ENCODE data around the gene OPCML. TPM values are rescaled to one million over a fixed set of nuclear protein-coding genes. Genes with fewer than 3 reads are reported as not detected.

Gene OPCML
- total RNA-seq, 1 experiment from 2014 or later, result not detected

GRCh38 chr11:132878111-132878510, 654.2 kb downstream of the OPCML start:
- H3K27ac ChIP-seq (ENCODE audit: low read length), result no peak overlapping the region
- H3K27me3 ChIP-seq (ENCODE audit: control insufficient read depth, insufficient read depth, low read length), result no peaks in the 10 kb centered on the region
- POLR2A ChIA-PET, result no interaction called here
- no TSS peak for BruUV-seq (replicated peaks)
- 0 out of 2 replicates have a peak, but pooled peaks cover 2% of the 10 kb centered on the region for H3K9me3 ChIP-seq (ENCODE audit: control insufficient read depth, insufficient read depth, low read depth, low read length)
- CTCF ChIA-PET, result no interaction called here
- TF ChIP-seq REST (IDR thresholded peaks at IDR 0.05; ENCODE audit: insufficient read depth in 1 of 2, low read depth in 2 of 2, low read length in 1 of 2) (no peak), POLR2AphosphoS5 (IDR thresholded peaks at IDR 0.05; ENCODE audit: low read depth, low read length) (no peak), TCF7L2 (IDR thresholded peaks at IDR 0.05; ENCODE audit: low read depth, low read length) (no peak), SIN3A (IDR thresholded peaks at IDR 0.05; ENCODE audit: borderline replicate concordance, insufficient read depth, low read depth, low read length) (no peak), CTCF (IDR thresholded peaks at IDR 0.05) (no peak)
- H3K4me3 ChIP-seq (ENCODE audit: low read depth in 2 of 2, low read length in 2 of 2), result no peak overlapping the region
- DNase-seq (ENCODE audit: low read depth, low spot score), result no peak
- H3K4me1 ChIP-seq (ENCODE audit: control insufficient read depth, insufficient read depth, low read length), result no peaks in the 10 kb centered on the region
- intact Hi-C loops (cut with micrococcal nuclease; ENCODE audit: unreplicated experiment), result no loop called here
- ATAC-seq, result no peak
- H3K36me3 ChIP-seq (ENCODE audit: control insufficient read depth, insufficient read depth, low read length), result no peaks in the 10 kb centered on the region
- in situ Hi-C loops (cut with HindIII; ENCODE audit: low pct_unique_long_range_greater_than_20kb, low sequenced_read_pairs), result no loop called here

GRCh38 chr11:132876705-132877104, 655.6 kb downstream of the OPCML start:
- Histone ChIP-seq H3K27me3 (ENCODE audit: control insufficient read depth, insufficient read depth, low read length) (no peaks in the 10 kb centered on the region), H3K27ac (ENCODE audit: low read length) (no peak overlapping the region), H3K4me3 (ENCODE audit: low read depth in 2 of 2, low read length in 2 of 2) (no peak overlapping the region), H3K4me1 (ENCODE audit: control insufficient read depth, insufficient read depth, low read length) (no peaks in the 10 kb centered on the region), H3K36me3 (ENCODE audit: control insufficient read depth, insufficient read depth, low read length) (no peaks in the 10 kb centered on the region), H3K9me3 (ENCODE audit: control insufficient read depth, insufficient read depth, low read depth, low read length) (0 out of 2 replicates have a peak, but pooled peaks cover 2% of the 10 kb centered on the region)
- DNase-seq (ENCODE audit: low read depth, low spot score) (no peak), ATAC-seq (no peak)
- intact Hi-C loops (cut with micrococcal nuclease; ENCODE audit: unreplicated experiment) (no loop called here), in situ Hi-C loops (cut with HindIII; ENCODE audit: low pct_unique_long_range_greater_than_20kb, low sequenced_read_pairs) (no loop called here)
- TF ChIP-seq POLR2AphosphoS5 (IDR thresholded peaks at IDR 0.05; ENCODE audit: low read depth, low read length), result no peak
- no peak for TF ChIP-seq SIN3A (IDR thresholded peaks at IDR 0.05; ENCODE audit: borderline replicate concordance, insufficient read depth, low read depth, low read length)
- no peak for TF ChIP-seq TCF7L2 (IDR thresholded peaks at IDR 0.05; ENCODE audit: low read depth, low read length)
- no peak for TF ChIP-seq REST (IDR thresholded peaks at IDR 0.05; ENCODE audit: insufficient read depth in 1 of 2, low read depth in 2 of 2, low read length in 1 of 2)
- TF ChIP-seq CTCF (IDR thresholded peaks at IDR 0.05), result no peak
- CTCF ChIA-PET, result no interaction called here
- POLR2A ChIA-PET, result no interaction called here
- no TSS peak for BruUV-seq (replicated peaks)
